Left lobe of liver (tissue), 2 donors: ENCODE measurements around the gene SMIM41. TPM values are rescaled to one million over a fixed set of nuclear protein-coding genes. Genes with fewer than 3 reads are reported as not detected.

Source experiments
- ATAC-seq: fragments of 200-7000 bp; cut with Tn5 transposase; one replicate; pipeline ENCODE4 v1.9.1; 2020; ENCODE audit warnings: mild to moderate bottlenecking, moderate library complexity
- DNase-seq: peaks from one replicate; pipeline ENCODE4 v3.0.0-alpha.2; 2020; ENCODE audit warnings: low spot score
- total RNA-seq: library from RNA; stranded (reverse); gene quantifications from one replicate; pipeline ENCODE4 v1.2.1, GENCODE V29; 2021
- donor health status: DM: no; HTN: no; CAD: no; lungs with moderate emphysema.
- donor health status: DM: no; HTN: yes; CAD: no.

SMIM41 gene
- total RNA-seq = not detected

DNA sequence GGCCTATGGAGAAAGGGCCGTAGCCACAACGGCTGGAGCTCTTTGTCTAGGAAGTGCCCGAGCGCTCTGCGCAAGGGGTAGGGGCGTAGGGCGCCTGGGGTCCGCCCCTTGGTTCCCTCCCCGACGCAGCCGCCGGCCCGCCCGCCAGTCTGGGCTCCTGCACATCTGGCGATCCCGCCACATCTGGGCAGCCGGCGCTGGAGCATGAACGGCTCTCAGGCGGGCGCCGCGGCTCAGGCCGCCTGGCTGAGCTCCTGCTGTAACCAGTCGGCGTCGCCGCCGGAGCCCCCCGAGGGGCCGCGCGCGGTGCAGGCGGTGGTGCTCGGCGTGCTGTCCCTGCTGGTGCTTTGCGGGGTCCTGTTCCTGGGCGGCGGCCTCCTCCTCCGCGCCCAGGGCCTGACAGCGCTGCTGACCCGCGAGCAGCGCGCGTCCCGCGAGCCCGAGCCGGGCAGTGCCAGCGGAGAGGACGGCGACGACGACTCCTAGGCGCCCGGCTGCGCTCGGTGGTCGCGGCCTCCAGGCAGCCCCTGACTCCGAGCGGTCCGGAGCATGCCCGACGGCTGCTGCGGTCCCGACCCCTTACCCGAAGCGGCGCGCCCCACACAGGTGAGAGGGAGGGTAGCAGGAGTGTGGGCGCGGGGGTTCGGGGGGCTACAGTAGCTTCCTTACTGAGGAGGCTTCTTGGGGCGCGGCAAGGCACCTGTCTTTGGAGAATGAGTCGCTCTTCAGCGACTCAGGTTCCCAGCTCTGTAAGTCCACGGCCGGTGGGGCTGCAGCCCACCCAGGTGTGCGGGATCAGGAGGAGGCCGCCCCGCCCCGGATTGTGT is at the start of gene SMIM41:
Gene SMIM41 (plus strand): TSS at position 129 of the 827 bp plus-strand sequence. CDS start 76 bp downstream, at position 205.
- no peak for ATAC-seq

DNA sequence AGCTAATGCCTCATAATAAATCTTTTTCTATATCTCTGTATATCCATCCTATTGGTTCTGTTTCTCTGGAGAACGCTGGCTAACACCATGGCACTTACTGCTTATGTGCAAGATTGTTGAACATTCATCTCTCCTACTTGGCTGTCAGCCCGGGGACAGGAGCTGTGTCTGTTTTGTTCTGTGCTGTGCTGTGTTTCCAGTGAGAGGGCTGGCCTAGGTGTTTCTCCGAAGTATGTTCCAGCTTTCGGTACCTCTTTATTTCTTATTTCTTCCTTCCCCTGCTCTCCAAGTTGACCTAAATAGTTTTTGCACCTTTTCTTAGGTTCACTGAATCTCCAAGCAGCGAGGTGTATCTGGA is 47.1 kb upstream of the SMIM41 start:
- ATAC-seq = peak; percentile 64
- peak; percentile 81 for DNase-seq

More for the DNA sequence above, at the start of gene SMIM41:
- no peak for DNase-seq

DNA sequence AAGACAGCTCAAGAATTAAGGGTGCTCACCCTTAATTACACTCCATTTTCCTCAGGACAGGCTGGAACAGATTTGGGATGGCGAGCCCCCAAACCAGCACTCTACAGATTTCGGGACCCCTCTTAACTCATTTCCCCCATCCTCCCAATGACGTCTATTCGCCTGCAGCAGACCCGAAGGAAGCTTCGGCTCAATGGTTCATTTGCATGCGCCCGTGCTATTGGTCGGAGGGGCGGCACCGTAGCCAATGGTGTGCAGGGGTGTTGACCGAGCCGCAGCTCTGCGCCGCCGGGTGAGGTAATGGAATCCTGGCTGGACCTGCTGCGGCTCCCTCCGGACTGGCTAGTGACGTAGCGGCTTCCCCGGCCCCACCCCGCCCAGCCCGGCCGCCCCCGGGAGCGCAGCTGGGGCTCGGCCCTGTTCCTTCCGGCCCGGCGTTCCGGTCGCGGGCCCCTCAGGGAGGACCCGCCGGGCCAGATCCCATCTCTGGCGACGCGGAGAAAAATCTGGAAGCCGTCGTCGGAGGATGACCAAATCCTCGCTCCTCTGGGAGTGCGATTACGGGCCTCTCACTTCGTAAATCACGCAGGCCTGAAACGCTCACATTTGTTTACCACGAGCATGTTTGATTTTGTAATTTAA is 46.6 kb upstream of the SMIM41 start:
- peak; percentile 99 for DNase-seq
- ATAC-seq = peak; percentile 85

DNA sequence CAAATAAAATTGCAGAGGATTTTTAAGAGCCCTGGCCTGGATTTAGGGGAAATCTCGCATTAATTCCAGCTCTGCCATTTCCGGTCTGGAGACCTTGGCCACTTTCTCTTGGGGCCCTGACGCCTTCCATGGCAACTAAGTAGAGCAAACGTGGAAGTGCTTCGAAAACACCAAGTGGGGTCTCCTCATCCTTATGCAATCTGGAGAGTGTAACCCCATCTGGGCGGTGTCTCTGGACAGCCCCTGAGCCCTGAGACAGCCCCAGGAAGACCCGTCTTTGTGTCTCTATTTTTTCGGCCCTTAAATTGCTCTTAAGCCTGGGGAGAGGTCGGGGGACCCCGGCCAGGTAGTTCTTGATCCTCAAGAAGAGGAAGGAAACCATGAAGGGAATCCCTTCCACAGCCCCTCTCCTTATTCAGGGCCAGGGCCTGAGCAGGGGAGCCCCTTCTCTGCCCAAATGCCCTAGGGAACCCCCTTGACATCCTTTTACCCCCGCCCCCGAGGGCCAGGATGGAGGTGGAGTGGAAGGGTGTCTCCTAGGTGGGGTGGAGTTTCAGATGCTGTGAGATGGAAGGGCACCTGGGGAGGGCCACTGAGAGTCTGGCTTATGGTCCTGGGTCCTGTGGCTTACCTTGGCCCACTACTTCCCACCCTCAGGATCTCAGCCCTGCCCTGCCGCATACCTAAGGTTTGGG is 45.9 kb upstream of the SMIM41 start:
- DNase-seq (no peak), ATAC-seq (no peak)

DNA sequence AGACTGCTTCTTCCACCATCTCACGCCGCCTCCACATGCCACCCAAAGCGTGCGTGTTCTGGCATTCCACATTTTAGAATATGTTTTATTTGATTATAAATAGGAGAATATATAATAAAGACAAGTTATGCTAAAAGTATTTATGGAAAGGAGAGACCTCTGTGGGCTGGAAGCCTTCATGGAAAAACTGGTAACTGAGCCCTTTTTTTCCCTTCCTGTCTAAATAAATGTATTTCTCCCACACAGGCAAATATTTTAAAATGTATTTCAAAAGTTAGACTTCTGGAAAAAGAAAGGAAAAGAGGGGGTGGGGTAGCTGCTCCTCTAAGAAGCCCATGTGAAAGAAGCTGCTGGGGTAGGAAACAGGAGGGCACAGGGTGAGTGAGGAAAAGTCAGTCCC is 44.3 kb upstream of the SMIM41 start:
- DNase-seq (no peak), ATAC-seq (no peak)

DNA sequence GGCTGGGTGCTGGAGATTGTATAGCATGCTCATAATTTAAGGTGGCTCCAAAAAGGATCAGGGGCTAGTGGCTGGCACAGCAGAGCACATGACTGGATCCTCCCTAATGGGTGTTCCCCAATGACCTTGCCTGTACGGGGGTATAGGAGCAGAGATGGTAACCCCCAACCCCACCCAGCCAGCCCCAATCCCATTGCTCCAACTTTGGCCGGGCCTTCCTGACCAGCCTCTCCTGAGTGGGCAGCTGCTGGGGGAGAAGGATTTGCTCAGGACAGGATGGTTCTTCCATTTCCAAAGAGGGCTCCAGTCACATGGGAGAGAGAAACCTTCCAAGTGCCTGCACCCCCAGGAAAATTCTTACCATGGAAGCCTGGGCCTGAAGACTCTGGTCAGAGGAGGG is 43.6 kb upstream of the SMIM41 start:
- DNase-seq (no peak), ATAC-seq (no peak)

DNA sequence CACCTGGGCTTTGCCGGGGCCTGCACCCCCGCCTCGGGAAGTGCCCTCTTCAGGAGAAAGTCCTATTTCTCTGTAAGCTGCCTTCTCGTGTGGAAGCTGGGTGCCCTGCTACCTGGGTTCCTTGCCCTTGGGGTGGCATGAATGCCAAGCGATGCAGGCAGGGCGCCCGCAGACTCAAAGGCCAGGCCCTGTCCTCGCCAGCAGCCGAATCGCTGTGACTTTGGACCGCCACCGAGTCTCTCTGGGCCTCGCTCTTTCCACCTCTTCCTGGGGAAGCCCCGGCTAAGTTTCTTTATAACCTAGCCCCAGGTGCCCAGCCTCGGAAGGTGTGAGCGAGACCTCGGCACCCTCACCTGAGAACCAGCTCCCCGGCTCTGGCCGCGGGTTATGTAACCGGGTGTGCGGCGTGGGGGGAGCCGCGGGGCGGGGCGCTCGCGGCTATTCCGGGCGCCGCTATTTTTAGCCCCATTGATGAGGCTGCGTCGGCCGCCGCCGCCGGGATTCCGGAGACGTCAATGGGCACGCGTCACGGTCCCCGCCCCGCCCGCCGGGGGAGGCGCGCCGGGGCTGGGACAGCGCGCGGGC is 42.8 kb upstream of the SMIM41 start:
- ATAC-seq (peak; percentile 69), DNase-seq (peak; percentile 91)

DNA sequence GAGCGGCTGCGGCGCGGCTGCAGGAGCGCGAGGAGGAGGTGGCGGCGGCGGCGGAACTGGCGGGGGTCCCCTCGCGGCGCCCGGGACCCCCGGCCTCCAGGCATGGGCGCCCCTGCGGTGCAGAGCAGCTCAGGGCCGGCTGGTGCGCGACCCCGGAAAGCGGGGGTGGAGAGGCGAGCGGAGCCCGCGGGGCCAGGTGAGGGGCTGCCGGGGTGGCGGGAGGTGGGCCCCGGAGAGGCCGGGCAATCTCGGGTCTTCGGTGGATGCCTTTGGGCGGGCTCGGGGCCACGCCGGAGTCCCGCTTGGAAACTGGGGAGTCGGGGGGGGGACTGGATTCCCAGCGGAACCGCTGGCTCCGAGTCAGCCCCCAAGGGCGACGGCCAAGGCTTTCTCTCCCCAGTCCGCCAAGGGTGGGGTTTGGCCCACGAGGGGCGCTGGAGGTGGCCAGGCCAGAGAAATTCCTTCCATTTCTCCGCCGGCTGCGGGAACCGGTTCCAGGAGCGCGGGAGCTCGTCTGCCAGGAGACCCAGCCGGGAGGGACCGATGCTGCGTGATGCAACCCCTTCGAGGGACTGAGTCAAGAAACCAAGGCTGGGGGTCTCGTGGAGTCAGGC is 42.1 kb upstream of the SMIM41 start:
- ATAC-seq = no peak
- no peak for DNase-seq

DNA sequence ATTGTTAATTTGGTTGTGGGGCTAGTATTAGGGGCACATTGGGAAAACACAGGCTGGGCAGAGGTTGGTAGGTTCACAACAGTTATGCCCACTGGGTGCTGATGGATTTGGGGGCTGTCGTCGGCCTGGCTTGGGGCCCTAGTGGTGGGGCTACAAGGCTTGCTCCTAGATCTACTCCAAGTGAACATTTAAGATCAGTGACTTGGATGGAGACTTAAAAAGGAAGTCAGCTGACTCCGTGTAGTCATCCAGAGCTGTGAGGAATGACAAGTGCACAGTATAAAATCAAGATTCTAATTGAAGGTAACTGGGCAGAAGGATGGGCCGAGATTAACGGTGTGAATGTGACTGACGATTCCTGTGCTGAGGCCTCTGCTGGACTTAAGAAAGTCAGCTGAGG is 41.1 kb upstream of the SMIM41 start:
- no peak for DNase-seq
- ATAC-seq = no peak

DNA sequence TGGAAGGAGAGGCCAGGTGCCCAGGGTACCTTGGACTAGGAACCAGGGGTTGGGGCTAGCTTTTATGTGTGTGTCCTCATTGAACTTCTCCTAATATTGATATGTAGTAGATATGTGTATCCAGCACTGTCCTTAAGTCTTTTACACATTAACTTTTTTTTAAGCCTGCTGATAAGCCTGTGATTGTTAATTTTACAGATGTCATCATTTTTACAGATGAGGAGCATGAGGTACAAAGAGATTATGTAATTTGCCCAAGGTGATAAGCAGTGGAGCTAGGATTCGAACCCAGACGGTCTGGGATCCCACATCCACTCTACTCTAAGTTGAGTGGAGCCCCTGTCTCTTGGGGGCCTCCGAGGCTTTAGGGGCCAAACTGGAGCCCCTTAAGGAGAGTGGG is 38.5 kb upstream of the SMIM41 start:
- DNase-seq (no peak), ATAC-seq (no peak)

DNA sequence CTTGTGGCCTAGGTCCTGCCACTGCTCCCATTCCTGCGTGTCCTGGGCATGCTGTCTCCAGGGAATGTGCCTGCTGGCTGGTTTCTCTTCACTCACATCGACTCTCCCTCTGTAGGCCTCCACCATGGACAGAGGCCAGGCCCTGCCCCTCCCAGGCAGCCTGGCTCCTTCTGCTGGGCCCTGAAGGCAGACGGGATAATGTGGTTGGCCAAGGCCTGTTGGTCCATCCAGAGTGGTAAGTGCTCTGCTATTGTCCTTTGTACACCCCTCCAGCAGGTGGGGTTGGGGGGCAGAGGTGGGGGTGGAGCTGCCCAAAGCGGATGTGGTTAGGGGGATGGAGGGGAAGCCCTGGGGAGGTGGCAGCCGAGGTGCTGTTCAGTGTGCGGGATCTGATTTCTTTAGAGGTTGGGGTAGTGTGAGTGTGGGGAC is 37.8 kb upstream of the SMIM41 start:
- no peak for ATAC-seq
- DNase-seq = no peak

DNA sequence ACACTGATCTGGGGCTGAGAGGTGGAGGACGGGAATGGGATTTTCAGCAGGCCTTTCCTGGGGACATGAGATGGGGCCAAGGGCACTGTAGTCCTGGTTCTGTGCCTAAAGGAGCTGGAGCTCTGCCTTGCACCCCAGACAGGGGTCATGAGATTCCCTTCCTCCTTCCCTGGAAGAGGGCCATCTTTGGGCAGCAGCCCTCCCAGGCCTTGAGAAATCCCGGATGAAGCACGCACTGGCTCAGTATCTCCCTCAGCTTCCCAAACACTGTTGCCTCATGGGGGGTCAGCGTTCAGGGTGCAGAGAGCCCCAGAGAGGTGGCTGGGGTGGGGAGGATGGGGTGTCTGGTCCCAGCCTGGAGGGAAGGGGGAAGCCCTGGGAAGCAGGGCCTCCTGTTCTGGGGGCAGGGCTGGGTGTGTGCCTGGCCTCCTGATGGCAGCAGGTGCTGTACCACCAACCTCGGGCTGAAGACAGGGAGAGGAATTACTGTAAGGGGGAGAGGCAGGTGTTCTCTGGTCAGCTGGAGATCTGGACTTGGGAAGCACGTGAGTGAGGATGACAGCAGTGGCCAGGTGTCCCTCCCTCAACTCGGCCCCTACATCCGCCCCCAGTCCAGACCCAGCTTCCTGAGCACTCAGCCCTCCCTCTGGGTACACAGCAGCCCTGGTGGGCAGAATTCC is 36.7 kb upstream of the SMIM41 start:
- ATAC-seq (no peak), DNase-seq (no peak)

DNA sequence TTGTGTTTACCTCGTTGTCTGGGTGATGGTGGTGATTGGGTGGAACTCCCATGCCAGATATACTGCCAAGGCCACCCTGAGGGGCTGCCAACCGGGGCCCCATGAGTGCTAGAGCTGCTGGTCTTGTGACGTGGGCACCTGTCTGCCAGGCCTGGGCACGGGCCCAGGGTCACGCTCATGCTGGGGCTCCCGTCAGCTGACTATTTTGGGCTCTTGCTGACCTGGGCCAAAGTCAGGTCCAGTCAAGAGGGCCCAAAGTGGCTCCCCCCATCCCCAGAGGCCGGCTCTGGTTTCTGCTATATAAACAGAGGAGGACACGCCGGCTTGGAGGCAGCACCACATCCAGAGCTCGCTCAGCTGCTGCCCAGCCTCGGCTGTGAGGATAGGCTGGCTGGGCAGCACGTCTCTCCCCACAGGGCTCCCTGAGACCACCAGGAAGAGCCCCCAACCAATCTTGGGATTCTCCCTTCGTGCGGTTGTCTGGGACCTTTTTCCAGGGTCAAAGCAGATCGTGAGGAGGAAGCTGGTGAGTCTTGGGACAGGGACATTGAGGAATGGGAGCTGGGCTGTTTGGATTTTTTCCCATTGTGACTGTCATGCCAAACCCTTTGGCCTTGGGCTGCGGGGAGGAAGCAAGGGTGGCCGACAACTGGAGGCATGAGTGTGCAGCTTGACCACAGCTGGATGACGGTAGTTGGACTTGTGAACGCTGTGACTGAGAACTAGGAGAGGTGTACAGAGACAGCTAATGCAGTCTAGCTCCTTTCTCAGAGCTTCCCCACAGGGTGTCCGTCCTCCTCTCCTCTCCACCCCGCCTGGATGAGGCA is 35.9 kb upstream of the SMIM41 start:
- ATAC-seq (peak; percentile 11), DNase-seq (no peak)

DNA sequence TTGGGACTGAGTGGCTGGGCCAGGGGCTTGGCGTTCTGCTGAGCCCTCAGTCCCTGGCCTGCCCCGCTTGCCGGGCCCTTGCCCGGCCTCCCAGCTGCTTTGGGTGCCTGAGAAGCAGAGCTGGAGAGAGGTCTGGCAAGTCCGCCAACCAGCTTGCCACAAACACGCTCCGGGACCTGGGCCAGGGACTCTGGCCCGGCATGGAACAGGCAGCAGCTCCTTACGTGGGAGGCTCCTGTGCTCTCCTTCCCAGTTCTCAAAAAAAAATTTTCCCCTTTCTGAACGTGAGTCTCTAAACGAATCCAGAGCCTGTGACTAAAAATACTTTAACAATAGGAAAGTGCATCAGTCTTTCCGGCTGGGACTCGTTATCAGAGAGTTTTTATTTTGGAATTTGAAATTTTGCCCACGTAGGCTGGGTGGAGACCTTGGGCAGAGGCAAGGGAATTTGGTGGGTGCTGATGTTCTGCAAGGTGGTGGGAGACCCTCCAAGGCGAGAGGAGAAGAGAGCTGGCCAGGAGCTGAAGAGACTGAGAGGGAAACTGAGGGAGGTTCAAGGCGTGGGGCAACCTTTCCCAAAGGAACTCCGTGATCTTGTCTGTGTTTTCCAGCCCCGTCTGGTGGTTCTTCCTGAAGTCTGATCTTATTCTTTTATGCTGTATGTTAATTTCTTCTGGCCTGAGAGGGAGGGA is 35.1 kb upstream of the SMIM41 start:
- ATAC-seq (peak; percentile 90), DNase-seq (peak; percentile 86)

DNA sequence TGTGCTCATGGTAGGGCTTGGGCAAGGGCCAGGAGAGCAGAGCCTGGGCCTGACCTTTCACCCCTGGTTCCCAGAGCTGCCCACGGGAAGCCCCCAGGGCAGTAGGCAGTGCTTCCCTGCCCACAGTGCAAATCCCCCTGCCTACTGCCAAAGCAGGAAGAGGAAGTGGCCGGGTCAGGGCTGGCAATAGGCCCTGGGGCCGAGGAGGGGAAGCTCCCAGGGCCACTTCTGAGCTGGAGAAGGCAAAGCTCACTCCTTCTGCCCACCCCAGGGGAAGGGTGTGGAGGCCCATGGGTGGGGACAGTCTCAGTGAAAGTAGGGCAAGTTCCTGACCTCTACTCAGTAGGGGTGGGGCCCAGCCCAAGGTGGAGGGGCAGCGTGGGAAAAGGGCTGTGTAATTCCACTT is 33.7 kb upstream of the SMIM41 start:
- DNase-seq (no peak), ATAC-seq (peak; percentile 3)

DNA sequence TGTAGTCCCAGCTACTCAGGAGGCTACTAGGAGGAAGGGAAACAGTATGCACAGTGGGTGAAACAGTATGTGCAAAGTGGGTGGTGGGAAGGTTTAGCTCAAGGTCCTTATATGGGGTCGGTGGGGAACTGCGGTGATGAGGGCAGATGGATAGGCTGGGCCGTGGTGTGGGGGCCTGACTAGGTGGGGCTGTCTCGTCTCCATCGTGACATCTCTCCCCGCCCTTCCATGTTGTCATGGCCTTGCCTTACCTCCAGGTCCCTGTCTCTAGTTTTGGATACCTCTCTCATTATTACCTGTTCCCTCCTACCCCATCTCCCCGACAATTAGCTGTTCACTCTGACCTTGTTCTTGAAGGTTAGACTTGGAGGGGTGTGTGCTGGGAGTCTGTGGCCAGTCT is 32.6 kb upstream of the SMIM41 start:
- no peak for ATAC-seq
- no peak for DNase-seq

DNA sequence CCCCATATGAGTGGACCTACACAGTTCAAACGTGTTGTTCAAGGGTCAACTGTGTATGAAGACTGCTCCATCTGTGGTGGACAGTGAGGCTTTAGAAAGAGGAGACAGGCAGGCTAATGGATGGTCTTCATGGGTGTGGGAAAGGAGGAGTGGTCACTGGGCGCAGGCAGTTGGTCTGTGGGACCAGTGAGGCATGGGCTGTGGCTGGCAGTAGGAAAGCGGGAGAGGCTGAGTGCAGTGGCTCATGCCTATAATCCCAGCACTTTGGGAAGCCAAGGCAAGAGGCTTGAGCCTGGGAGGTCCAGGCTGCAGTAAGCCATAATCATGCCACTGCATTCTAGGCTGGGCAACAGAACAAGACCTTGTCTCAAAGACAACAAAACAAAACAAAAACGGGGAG is 30.2 kb upstream of the SMIM41 start:
- no peak for ATAC-seq
- no peak for DNase-seq

DNA sequence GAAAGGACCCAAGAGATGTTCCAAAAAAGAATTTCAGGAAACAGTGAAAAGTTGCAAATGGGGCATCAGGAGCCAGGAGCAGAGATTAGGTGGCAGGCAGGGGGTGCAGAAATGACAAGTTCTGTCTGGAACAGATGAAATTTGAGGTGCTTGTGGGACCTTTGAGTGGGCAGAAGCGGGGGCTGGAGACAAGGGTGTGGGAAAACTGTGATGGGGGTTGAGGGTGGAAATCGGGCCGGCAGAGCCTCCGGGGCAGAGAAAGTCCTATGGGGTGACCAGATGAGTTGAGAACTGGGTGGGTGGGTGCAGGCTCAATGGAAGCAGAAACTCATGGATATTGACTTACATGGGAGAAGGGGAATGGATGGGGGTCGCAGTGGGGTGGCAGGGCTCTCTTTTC is 29.8 kb upstream of the SMIM41 start:
- no peak for DNase-seq

More for the DNA sequence above, 29.8 kb upstream of the SMIM41 start:
- ATAC-seq = no peak
